A549 (cell line): ENCODE measurements around the gene FBXL22. TPM values are rescaled to one million over a fixed set of nuclear protein-coding genes. Genes with fewer than 3 reads are reported as not detected.

Experiments used
- ATAC-seq, 2 experiments: fragments of 200-7000 bp in 1 of 2; fragments of >200 bp in 1 of 2; cut with Nextera tagmentation in 1 of 2; cut with Tn5 transposase in 1 of 2; 3 replicates each; pipeline versions ENCODE4 v1.8.0 to v1.9.1; 2018 to 2020; ENCODE audit warnings: mild to moderate bottlenecking in 1 of 2, moderate library complexity in 1 of 2
- CTCF ChIA-PET: fragments of 300-600 bp; sonication (Branson Sonifier 250); formaldehyde crosslinking; extraction: SDS; loops from one replicate; lab custom pipeline; 2021; ENCODE audit warnings: antibody characterized with exemption, inconsistent platforms; lab: Yijun Ruan, JAX
- POLR2A ChIA-PET: fragments of 350-600 bp; formaldehyde crosslinking; extraction: SDS; loops from one replicate; lab custom pipeline; 2021; ENCODE audit warnings: antibody characterized with exemption, inconsistent platforms; lab: Yijun Ruan, JAX
- DNase-seq, 2 experiments: peaks; one replicate each; pipeline versions ENCODE4 v3.0.0 to v3.0.0-alpha.2; 2011 to 2016; ENCODE audit warnings: low read depth in 1 of 2, low spot score in 1 of 2
- FAIRE-seq: peaks from 2 replicates; lab custom pipeline; 2011; peaks lifted over from hg19 to GRCh38; lab: Jason Lieb, UNC
- H3K27ac ChIP-seq, 2 experiments: fragments of >200 bp; sonication (Bioruptor Twin); formaldehyde crosslinking; 3 replicates each; pipeline ENCODE4 v1.5.1; 2016 to 2017
- H3K4me1 ChIP-seq: fragments of >200 bp; sonication (Bioruptor Twin); formaldehyde crosslinking; 3 replicates; pipeline ENCODE4 v1.6.1; 2016
- H3K4me2 ChIP-seq: fragments of >200 bp; sonication (Bioruptor Twin); formaldehyde crosslinking; 3 replicates; pipeline ENCODE4 v1.6.1; 2016
- H3K4me3 ChIP-seq: fragments of >200 bp; sonication (Bioruptor Twin); formaldehyde crosslinking; 3 replicates; pipeline ENCODE4 v1.5.1; 2016
- H3K9me3 ChIP-seq: fragments of >200 bp; sonication (Bioruptor Twin); formaldehyde crosslinking; 3 replicates; pipeline ENCODE4 v1.6.1; 2016
- BHLHE40 ChIP-seq: IDR thresholded peaks from 2 replicates; pipeline ENCODE4 v1.6.1; 2012; ENCODE audit warnings: low read depth, low read length, inconsistent platforms
- CHD2 ChIP-seq: fragments of 150-350 bp; IDR thresholded peaks from 2 replicates; pipeline ENCODE4 v1.6.1; 2014; ENCODE audit warnings: low read length; ENCODE audit not compliant: partially characterized antibody
- CHD4 ChIP-seq: fragments of 200-600 bp; sonication (generic); IDR thresholded peaks from 2 replicates; pipeline ENCODE4 v1.6.1; 2016; ENCODE audit warnings: antibody characterized with exemption, mild to moderate bottlenecking, borderline replicate concordance
- CTCF ChIP-seq: fragments of >200 bp; sonication (Bioruptor Twin); formaldehyde crosslinking; IDR thresholded peaks from 3 replicates; pipeline ENCODE4 v1.5.1; 2016
- E2F6 ChIP-seq: IDR thresholded peaks from 2 replicates; pipeline ENCODE4 v1.6.1; 2012; ENCODE audit warnings: low read depth, borderline replicate concordance
- EHF ChIP-seq: fragments of 250-450 bp; sonication (Bioruptor Pico); IDR thresholded peaks from 2 replicates; pipeline ENCODE4 v1.5.0; 2020; ENCODE audit warnings: mild to moderate bottlenecking
- EHMT2 ChIP-seq: fragments of 200-600 bp; sonication (generic); IDR thresholded peaks from 2 replicates; pipeline ENCODE4 v1.6.1; 2016; ENCODE audit warnings: antibody characterized with exemption, low read depth, mild to moderate bottlenecking, moderate library complexity
- ELK1 ChIP-seq: fragments of 150-350 bp; IDR thresholded peaks from 2 replicates; pipeline ENCODE4 v1.6.1; 2014; ENCODE audit warnings: low read depth, mild to moderate bottlenecking, low read length
- EP300 ChIP-seq, 2 experiments: fragments of >200 bp; sonication (Bioruptor Twin); formaldehyde crosslinking; IDR thresholded peaks; 2 replicates in 1 of 2; 3 replicates in 1 of 2; pipeline ENCODE4 v1.6.1; 2016 to 2017
- ESRRA ChIP-seq: fragments of 150-350 bp; IDR thresholded peaks from 2 replicates; pipeline ENCODE4 v1.6.1; 2014; ENCODE audit warnings: mild to moderate bottlenecking, low read length, borderline replicate concordance
- FOSB ChIP-seq: fragments of 250-450 bp; sonication (Bioruptor Pico); IDR thresholded peaks from 2 replicates; pipeline ENCODE4 v1.5.0; 2020; ENCODE audit warnings: mild to moderate bottlenecking, moderate library complexity
- GATA3 ChIP-seq: IDR thresholded peaks from 2 replicates; pipeline ENCODE4 v1.6.1; 2012; ENCODE audit warnings: borderline replicate concordance
- HMGXB4 ChIP-seq: fragments of 250-450 bp; sonication (Bioruptor Pico); IDR thresholded peaks from 2 replicates; pipeline ENCODE4 v1.5.0; 2021; ENCODE audit warnings: mild to moderate bottlenecking, moderate library complexity, borderline replicate concordance
- HOXB13 ChIP-seq: fragments of 250-450 bp; sonication (Bioruptor Pico); IDR thresholded peaks from 2 replicates; pipeline ENCODE4 v1.5.0; 2020; ENCODE audit warnings: low read depth, mild to moderate bottlenecking, moderate library complexity
- JUNB ChIP-seq: fragments of >200 bp; sonication (Bioruptor Twin); formaldehyde crosslinking; IDR thresholded peaks from 2 replicates; pipeline ENCODE4 v1.6.1; 2016
- NFE2L2 ChIP-seq: fragments of 150-350 bp; conservative IDR thresholded peaks from 2 replicates; pipeline ENCODE4 v1.6.1; 2014; ENCODE audit warnings: low read length
- NPAS2 ChIP-seq: fragments of 250-450 bp; sonication (Bioruptor Pico); IDR thresholded peaks from 2 replicates; pipeline ENCODE4 v1.8.0; 2022; ENCODE audit warnings: mild to moderate bottlenecking, moderate library complexity, borderline replicate concordance
- PBX3 ChIP-seq: IDR thresholded peaks from 2 replicates; pipeline ENCODE4 v1.6.1; 2012
- RCOR1 ChIP-seq: fragments of 150-350 bp; IDR thresholded peaks from 2 replicates; pipeline ENCODE4 v1.6.1; 2014; ENCODE audit warnings: antibody characterized with exemption, low read length, low read depth
- SMC3 ChIP-seq: fragments of >200 bp; sonication (Bioruptor Twin); formaldehyde crosslinking; IDR thresholded peaks from 3 replicates; pipeline ENCODE4 v1.6.1; 2018; ENCODE audit warnings: inconsistent platforms
- TP53 ChIP-seq: fragments of 250-450 bp; sonication (Bioruptor Pico); IDR thresholded peaks from 2 replicates; pipeline ENCODE4 v1.5.0; 2021; ENCODE audit warnings: mild to moderate bottlenecking, moderate library complexity
- USF2 ChIP-seq: fragments of 450-650 bp; IDR thresholded peaks from 2 replicates; pipeline ENCODE4 v1.6.1; 2014; ENCODE audit warnings: antibody characterized with exemption
- ZNF302 ChIP-seq: fragments of 250-450 bp; sonication (Bioruptor Pico); IDR thresholded peaks from 2 replicates; pipeline ENCODE4 v1.9.0; 2021; ENCODE audit warnings: inconsistent platforms, mild to moderate bottlenecking, moderate library complexity
- ZSCAN20 ChIP-seq: fragments of 250-450 bp; sonication (Bioruptor Pico); IDR thresholded peaks from 2 replicates; pipeline ENCODE4 v1.8.0; 2022; ENCODE audit warnings: mild to moderate bottlenecking, moderate library complexity
- WGBS: methylation state at CpG from one replicate; pipeline ENCODE4 v1.1.6; 2017; ENCODE audit errors: missing lambda C conversion rate; 5-methylcytosine and 5-hydroxymethylcytosine counted together
- polyA plus RNA-seq, 4 experiments: library from polyadenylated mRNA; depleted of rRNA in 3 of 4; stranded (reverse); fragments of >200 nt; fragmentation: RNase III in 1 of 4; extraction: RNeasy Plus Mini Kit Qiagen cat#74134 plus additional on column Dnase treatment in 1 of 4; gene quantifications; 2 replicates in 3 of 4; 3 replicates in 1 of 4; pipeline ENCODE4 v1.2.3, GENCODE V29; 2011 to 2017

The FBXL22 gene
- polyA plus RNA-seq, 2 of the 4 experiments (the other 2 are of a cell fraction), result 0.18 to 0.23 TPM

- TF ChIP-seq E2F6 (no peak), HOXB13 (no peak), EP300 (IDR thresholded peaks at IDR 0.05) (no peak), NFE2L2 (no peak), PBX3 (no peak), CHD4 (no peak), ZNF302 (CRISPR knock-in tag) (no peak), CTCF (no peak)
- TF ChIP-seq, all 56 proteins: peak for 0
Observed at GRCh38 chr15:63634154-63634553, 37.0 kb downstream of the FBXL22 start (continued).

- ATAC-seq (no peak), DNase-seq (no peak), FAIRE-seq (peak; percentile 28)
- H3K4me1 ChIP-seq, result no peaks in the 10 kb centered on the region
- 93% methylated on average over 9 of the region's 9 CpGs for WGBS
- no peak overlapping the region for H3K27ac ChIP-seq
- POLR2A ChIA-PET, result no interaction called here
- no peak overlapping the region for H3K4me3 ChIP-seq
- CTCF ChIA-PET, result interaction anchor here (1.1 to 2.6 kb wide), 4 partner anchors 10 to 431 kb away, joined by 3 to 15 read pairs (median 3); partner anchors contain the start of gene DAPK2
- H3K9me3 ChIP-seq, result no peaks in the 10 kb centered on the region
- no peak overlapping the region for H3K4me2 ChIP-seq
- no peak for TF ChIP-seq SMC3
- no peak for TF ChIP-seq NPAS2 (CRISPR knock-in tag)
- no peak for TF ChIP-seq USF2
- no peak for TF ChIP-seq CHD2
- TF ChIP-seq ESRRA, result no peak
- no peak for TF ChIP-seq TP53 (CRISPR knock-in tag)
- no peak for TF ChIP-seq EHF (CRISPR knock-in tag)
- no peak for TF ChIP-seq JUNB
- TF ChIP-seq ELK1, result no peak
- TF ChIP-seq BHLHE40, result no peak
- TF ChIP-seq EHMT2, result no peak
- TF ChIP-seq GATA3, result no peak
Observed at GRCh38 chr15:63636518-63637061, 39.4 kb downstream of the FBXL22 start.

GRCh38 chr15:63638839-63639238 lies 41.7 kb downstream of the FBXL22 start:
- Histone ChIP-seq H3K9me3 (no peaks in the 10 kb centered on the region), H3K4me3 (no peak overlapping the region), H3K27ac (no peak overlapping the region), H3K4me1 (no peaks in the 10 kb centered on the region), H3K4me2 (no peak overlapping the region)
- CTCF ChIA-PET, result interaction anchor here (1.6 to 1.7 kb wide), 2 partner anchors 29 to 32 kb away, joined by 4 to 7 read pairs; no protein-coding TSS in a partner anchor
- POLR2A ChIA-PET, result no interaction called here
- ATAC-seq (no peak), FAIRE-seq (no peak), DNase-seq (no peak)
- 96% methylated on average over 1 of the region's 1 CpG for WGBS
- no peak for TF ChIP-seq USF2
- no peak for TF ChIP-seq PBX3
- no peak for TF ChIP-seq RCOR1
- TF ChIP-seq E2F6, result no peak
- no peak for TF ChIP-seq BHLHE40
- TF ChIP-seq HMGXB4 (CRISPR knock-in tag), result no peak
- no peak for TF ChIP-seq EHMT2
- TF ChIP-seq FOSB (CRISPR knock-in tag), result no peak
- TF ChIP-seq ZSCAN20 (CRISPR knock-in tag), result no peak
